PC-9 (cell line): Measurements from ENCODE around the gene NOL6.

Source experiments
- CTCF ChIP-seq: fragments of 200-600 bp; sonication (generic); conservative IDR thresholded peaks from 2 replicates; pipeline ENCODE4 v1.6.1; 2017; ENCODE audit warnings: mixed run types, antibody characterized with exemption, mild to moderate bottlenecking, moderate library complexity
- EZH2 ChIP-seq: fragments of 200-600 bp; sonication (generic); IDR thresholded peaks from 2 replicates; pipeline ENCODE4 v1.8.0; 2017; ENCODE audit warnings: antibody characterized with exemption, low read depth

GRCh38 chr9:33433871-33434270 is 39.9 kb downstream of the NOL6 start:
- TF ChIP-seq CTCF (no peak), EZH2 (no peak)
